GM21360 (cell line): Measurements from ENCODE around the gene PRICKLE1.
"Not testable (repeated sequence)": the region's sequence is repeated elsewhere in the genome, so short reads cannot be mapped to it uniquely, and the experiment has no call there.

ENCODE experiments used
- ATAC-seq: cut with Tn5 transposase; IDR thresholded peaks from one replicate; pipeline ENCODE4 v1.9.1; 2021; ENCODE audit warnings: mild to moderate bottlenecking, moderate library complexity; ENCODE audit not compliant: unreplicated experiment

Gene PRICKLE1

DNA sequence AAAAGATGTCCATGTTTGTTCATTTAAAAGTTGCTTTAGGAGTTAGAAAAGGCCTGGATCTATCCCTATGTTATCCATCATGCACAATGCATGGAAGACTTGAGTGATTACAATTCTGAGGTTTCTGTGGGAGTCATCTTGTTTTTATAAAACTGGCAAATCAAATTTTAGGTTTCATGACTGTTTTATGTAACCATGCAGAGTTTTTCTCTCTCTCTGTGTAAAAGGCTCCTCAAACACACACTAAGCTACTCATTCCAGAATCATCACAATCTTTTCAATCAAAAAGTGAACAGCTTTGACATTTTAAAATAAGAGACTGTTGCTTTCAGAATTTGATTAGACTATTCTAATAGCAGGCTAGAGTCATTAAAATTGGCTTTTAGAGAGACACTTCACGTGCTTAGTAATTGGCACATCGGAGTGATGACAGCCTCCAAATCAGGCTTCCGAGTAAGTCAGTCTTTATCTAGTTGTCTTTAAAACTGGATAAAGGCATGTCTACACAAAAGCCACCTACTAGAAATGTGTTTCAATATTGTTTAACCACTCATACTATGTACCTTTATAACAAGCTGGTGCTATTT, 31.9 kb downstream of the PRICKLE1 start:
- ATAC-seq: no peak

DNA sequence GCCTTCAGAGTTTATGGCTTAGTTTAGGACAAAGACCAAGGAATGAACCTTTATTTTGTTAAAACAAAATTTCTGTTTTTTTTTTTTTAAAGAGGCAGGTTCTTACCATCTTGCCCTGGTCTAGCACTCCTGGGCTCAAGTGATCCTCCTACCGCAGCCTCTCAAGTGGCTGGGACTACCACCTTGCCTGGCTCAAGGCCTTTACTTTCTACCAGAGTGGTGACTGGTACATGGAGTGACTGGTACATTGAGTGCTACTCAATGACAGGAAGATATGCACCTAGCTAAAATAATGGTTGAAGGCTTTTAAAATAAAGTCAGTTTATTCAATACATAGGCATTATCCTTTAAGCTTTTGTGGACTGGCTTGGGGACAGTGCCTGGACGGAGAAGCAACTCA, 32.6 kb downstream of the PRICKLE1 start:
- no peak for ATAC-seq

DNA sequence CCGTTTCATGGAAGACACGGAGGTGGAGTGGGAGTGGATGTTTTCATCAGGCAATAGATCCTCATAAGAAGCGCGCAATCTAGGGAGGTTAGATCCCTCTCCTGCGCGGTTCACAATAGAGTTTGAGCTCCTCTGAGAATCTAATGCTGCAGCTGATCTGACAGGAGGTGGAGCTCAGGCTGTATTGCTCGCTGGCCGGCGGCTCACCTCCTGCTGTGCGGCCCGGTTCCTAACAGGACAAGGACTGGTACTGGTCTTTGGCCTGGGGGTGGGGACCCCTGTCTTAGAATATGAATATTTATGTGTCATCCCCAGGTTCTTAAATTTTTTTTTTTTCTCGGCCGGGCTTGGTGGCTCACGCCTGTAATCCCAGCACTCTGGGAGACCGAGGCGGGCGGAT, 36.7 kb downstream of the PRICKLE1 start:
- no peak for ATAC-seq

DNA sequence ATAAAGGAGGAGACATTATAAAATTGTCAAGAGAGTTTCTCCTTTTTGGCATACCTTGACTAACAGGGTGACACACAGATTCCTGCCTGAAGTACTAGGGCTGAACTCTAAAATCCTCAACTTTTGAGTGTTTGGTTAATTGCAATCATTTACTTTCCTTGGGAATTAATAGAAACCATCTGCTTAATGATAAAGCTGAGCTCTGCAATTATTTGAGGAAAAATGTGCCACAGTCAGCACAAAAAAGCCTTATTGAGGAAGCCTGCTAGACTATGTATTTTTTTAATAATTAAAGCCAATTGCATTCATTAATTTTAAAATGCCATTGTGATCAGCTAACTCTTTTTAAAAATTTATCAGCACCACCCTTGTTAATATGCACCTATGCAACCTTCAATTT, 38.7 kb downstream of the PRICKLE1 start:
- ATAC-seq: no peak

DNA sequence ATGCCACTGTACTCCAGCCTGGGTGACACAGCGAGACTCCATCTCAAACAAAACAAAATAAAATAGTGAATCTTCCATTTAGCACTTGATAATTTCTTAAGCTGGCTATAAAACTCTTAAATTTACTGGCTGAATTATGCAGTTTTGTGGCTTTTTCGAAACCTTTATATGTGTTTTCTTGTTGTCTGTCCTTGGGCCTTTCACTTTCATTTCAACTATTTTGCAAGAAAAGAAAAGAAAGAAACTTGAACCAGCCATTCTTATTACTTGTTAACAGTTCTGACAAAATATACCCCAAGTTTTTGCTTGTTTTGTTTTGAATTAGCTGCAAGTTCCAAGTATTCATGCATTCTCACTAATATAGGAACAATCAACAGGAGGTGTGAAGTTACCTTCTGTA, 42.8 kb downstream of the PRICKLE1 start:
- no peak for ATAC-seq

DNA sequence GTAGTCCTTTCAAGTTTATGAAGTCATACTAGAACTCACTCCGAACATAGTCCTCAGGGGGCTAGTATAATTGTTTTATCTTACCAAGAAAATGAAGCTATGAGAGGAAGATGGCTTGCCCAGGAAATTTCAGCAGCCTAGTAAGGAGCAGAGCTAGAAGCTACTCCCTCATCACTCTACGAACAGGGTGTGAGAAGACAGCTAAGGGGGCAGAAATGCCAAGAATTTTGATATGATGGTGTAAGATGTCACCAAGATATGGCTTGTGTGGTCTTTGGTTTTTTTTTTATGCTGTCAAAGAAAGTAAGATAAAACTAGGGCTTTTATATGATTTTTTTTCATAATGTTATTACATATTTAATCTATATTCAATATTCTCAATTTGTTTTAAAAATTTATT, 47.6 kb downstream of the PRICKLE1 start:
- no peak for ATAC-seq

DNA sequence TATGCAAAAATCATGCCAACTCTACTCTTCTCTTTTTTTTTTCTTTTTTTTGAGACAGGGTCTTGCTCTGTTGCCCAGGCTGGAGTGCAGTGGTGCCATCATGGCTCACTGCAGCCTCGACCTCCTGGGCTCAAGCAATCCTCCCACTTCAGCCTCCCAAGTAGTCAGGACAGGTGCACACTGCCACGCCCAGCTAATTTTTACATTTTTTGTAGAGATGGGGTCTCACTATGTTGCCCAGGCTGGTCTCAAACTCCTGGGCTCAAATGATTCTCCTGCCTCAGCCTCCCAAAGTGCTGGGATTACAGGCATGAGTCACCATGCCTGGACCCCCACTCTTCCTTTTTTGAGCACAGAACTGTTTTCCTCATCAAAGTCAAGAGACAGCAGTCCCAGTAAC, 48.2 kb downstream of the PRICKLE1 start:
- ATAC-seq: not testable (repeated sequence)

DNA sequence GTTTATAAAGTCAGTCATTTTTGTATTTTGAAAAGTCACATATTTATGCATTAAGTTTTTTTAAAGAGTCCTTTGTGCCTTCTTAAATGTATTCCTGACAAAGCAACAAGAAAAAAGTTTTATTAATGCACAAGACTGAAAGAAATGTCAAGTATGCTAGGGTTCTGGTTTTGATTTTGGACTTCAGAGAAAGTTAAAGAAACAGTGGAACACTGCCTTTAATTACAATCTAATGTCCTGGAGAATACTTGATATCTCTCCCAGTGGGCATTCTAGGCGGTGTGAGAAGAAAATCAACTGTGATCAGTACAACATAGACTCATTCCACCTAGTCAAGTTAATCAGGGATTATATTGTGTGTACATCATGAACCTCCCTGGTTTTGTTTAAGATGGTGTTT, 49.9 kb downstream of the PRICKLE1 start:
- no peak for ATAC-seq

DNA sequence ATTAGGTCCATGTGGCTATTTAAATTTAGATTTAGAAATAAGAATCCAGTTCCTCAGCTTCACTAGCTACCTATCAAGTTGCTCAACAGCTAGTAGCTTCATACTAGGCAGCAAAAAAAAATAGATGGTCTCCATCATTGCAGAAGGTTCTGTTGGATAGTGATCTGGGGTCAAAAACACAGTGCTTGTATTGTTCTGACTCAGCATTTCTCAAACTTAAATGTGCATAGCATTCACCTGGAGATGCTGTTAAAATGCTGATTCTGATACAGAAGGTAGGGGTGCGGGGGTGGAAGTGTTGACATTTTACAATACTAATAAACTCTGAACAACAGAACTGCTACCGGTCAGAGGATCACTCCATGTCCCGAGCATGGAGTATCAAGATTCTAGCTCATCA, 51.3 kb downstream of the PRICKLE1 start:
- ATAC-seq: no peak

DNA sequence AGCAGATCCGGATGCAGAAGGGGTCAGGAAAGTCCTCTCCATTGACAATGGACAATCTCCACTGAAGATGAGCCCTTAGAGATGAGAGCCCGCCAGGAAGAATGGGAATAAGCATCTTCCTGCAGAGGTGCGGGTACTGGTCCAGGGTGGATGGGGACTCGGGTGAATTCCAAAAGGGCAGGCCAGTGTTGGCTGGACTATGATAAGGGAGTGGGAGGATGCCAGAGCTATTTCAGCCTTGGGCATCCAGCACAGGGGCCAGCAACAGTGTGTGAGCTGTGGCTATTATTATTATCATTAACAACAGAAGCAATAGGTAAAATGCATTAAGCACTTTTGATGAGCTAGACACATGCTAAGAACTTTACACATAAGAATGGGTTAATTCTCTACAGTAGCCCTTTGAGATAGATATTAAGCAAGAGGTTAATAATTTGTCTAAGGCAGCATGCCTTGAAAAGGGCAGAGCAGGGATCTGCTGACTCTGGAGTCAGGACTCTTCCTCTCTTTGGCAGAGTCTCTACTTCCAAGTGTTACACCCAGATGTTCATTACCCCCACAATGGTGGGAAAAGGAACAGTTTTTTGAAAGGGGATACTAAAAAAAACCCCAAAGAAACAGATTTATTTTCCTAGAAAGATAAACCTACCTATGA, 55.2 kb downstream of the PRICKLE1 start:
- ATAC-seq: no peak

DNA sequence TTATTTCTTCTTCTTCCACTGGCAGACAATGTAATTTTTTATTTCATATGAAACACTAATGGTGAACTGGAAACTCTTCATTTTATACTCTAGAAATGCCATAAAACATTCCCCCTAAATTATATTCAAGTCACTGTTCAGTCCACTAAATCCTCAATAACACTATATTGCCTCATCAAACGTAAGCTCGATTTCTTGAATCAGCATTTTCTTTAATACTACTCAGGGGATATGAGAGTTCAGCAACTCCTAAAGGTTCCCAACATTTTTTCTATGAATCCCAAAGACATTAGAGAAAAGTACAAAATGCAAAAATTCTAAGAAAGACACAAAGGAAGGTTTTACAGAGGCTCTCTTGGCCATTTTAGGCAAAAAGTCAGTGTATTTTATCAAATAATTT, 59.3 kb downstream of the PRICKLE1 start:
- no peak for ATAC-seq

DNA sequence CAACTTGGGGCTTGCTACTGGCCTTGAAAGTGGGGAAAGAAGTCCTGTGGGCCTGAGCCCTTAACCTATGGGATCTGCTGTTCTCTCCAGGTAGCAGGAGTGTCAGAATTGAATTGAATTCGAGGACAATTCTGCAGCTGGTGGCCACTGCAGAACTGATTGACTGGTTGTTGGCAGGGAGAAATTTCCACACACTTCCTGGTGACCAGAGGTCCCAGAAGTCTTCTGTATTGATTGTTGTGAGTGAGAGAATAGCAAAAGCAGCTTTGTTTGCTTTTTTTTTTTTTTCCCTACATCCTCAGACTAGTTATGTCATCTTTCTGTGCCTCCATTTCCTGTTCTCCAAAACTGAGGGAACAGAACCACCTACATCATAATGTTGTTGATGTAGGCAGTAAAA, 64.1 kb downstream of the PRICKLE1 start:
- ATAC-seq: no peak

DNA sequence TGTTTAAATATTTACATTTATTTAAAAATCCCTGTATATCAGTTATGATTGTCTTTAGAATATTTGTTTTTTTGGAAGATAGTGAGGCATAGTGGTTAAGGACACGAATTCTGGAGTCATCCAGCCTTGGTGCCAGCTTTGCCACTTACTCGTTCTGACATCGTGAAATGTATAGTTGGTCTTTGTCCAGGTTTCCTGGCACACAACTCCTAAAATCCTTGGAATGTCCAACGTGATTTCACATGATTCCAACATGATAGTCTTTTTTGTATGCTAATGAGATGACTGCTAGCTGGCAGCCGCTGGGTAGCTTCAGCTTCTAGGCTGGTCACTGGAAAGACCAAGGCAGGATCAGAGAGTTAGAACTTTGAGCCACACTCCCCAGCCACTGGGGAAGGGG, 64.8 kb downstream of the PRICKLE1 start:
- ATAC-seq: no peak

DNA sequence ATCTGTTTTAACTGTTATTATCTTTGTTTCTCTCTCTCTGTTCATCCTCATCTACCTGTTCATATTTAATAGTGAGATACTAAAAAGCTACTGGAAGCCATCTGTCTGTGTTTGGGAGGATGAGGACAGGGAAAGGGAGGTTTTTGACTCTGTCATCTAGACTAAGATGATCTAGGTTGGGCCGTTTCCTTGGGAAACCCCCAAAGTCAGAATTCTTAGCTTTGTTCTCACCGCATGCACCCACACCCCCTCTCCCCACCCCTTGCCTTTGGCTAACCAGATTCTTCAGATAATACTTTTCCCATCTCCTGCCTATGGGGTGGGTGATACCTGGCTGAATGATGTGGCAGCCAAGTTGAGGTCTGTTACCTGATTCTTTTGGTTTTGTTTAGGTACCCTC, 73.0 kb downstream of the PRICKLE1 start:
- no peak for ATAC-seq

DNA sequence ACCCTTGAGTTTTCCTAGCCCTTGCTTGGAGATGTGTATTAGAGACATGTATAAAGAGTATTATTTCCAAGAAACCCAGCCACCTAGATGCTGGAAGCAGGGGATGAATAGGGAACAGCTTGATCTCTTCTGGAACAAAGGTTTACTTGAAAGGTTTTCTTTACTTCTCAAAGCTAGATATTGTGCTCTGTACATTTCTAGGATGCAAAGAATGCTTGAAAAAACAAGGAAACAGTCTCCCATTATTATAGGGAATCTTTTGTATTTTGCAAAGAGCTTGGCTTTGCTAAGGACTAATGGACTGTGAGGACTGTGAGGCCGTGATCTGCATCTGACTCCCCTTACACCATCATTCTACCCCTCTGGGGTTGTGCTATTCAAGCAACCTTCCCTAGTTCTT, 77.9 kb downstream of the PRICKLE1 start:
- ATAC-seq: no peak

DNA sequence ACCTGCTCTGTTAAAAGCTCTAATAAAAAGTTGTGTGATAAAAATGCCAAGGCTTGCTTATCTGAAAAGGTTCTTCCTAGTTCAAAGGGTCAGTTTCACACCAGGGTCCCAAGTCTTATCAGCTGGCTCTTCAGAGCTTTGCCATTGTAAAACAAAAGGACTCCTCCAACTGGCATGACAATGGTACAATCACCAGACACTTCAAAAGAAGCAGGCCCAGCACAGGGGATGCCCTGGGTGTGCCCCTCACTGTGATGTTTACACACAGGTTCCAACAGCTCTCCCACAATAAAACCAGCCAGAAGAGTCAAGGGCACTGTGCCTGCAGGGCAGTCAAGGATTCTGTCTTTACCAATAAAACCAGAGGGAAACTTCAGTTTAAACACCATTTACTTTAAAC, 78.7 kb downstream of the PRICKLE1 start:
- ATAC-seq: no peak

DNA sequence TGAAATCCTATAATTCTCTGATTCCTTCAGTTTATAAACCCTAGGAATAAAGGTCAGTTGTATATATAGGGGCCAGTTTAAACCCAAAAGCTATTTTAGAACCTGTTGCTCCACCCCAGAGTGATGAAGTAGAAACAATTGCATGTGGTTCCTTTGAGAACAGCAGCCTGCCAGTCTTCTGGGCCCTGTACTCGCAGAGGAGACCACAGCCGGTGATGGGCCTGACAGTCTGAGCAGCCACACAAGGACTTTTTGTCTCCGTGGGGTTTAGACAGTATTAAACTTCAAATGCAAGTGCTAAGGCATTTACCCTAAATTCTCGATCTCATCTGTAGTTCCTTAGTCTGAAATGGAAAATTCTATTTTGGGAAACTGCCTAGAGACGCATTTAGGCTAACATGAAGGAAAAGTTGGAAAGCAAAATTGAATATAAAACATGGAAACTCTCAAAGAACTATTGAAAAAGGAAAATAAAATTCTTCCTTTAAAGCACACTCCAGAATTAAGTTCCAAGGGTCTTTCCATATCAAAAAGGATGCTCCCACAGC, 80.6 kb downstream of the PRICKLE1 start:
- ATAC-seq: no peak

DNA sequence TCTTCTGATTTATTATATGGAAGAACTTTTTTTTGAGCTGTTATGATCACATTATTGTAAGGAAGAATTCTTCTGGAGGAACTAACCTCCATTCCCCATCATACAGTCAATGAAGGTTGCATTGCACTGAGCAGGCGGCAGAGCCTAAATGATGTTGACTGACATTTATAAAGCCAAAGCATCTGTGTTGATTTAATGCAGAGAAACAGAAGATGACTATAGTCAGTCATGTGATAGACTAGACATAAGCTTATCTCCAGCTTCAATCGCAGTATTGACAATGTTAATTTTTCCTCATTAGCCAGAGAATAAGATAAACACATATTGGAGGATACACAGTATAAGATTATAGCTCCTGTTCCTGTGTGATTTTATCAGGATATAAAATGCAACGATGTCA, 82.0 kb downstream of the PRICKLE1 start:
- ATAC-seq: no peak

DNA sequence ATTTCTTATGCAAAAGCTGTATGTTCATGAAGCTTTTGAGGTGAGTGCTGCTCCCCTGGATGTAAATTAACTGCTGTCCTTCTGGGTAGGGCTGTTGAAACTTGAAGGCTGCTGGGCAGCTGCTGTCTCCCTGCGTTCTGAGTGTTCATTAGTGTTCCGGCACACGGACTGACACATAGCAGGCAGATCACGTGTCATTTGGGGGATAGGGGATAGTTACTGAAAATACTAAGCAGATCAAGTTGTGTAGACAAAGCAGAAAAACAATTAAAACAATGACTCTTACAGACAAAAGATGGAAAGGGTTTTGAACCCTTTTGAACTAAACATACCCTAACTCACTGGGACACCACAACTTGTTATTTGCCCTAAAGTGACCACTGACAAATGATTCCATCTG, 82.5 kb downstream of the PRICKLE1 start:
- no peak for ATAC-seq

DNA sequence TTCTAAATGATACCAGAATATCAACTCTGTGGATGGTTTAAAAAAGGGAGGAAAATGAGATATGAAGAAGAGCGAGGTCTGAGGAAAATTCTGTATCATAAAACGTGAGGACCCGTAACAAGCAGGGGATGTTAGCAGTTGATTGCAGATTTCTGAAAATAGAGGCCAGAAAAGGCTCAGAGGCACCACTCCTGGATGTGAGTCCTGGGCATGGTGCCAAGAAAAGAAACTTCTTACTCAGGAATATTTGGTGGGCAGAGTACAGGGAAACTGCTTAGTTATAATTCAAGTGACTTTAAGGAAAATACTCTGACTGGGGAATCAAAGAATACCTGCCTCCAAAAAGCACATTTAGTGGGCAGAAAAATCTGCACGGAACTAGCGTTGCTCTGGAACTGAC, 85.5 kb downstream of the PRICKLE1 start:
- no peak for ATAC-seq

DNA sequence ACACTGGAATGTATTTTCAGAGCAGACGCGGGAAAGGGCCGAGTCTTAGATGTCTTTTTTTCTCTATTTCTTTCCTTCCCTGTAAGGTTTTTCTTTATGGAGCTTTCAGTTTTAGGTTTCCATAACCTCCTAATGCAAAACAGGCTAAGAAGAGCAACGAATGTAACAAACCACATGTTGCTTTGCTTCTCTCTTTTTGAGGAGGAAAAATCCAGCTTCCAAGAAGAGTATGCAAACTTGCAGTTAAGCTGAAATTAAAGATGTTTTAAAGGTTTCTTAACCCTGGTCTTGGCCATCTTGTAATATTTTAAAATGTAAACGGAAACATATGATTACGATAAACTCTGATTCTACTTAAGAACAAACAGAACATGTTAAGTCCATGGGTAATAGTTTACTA, 86.9 kb downstream of the PRICKLE1 start:
- ATAC-seq: no peak

DNA sequence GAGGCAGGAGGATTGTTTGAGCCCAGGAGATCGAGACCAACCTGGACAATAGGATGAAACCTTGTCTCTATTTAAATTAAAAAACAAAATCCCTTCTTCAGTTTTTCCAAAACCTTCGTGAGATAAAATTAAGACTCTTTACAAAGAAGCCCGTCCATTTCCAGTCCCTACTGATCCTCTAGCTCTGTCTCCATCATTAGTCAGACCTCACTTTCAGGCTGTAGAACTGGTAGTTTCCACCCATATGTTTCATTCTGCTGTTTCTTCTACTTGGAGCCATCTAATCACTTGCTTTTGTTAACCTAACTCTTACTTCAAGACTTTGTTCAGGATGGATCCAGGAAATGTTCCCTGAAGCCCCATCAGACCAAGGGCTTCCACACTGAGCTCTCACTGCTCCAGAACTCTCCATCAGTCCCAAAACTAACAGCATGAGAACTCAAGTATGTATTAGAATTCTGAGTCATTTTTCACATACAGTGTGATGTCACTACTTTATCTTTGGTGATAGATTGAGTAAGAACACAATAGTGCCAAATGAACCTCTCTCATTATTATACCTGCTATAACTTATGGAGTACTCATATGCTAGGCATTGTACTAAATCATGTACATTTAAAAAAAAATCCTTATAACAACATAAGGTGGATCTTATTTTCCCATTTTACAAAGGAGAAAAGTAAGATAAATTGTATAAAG, 90.8 kb downstream of the PRICKLE1 start:
- ATAC-seq: no peak
